Cardiac muscle cell (in vitro differentiated cells and primary cell): Measurements from ENCODE around the gene AMOTL1. TPM values are rescaled to one million over a fixed set of nuclear protein-coding genes. Genes with fewer than 3 reads are reported as not detected.

Source experiments
- DNase-seq, 2 donors: peaks; one replicate each; pipeline versions ENCODE4 v3.0.0 to v3.0.0-alpha.2; 2010 to 2017; ENCODE audit warnings: low read depth in 1 of 2, low spot score in 1 of 2
- H3K27ac ChIP-seq: fragments of 200-600 bp; sonication (generic); 2 replicates; pipeline ENCODE4 v1.5.1; 2016
- H3K27me3 ChIP-seq: fragments of 200-600 bp; sonication (generic); 2 replicates; pipeline ENCODE4 v1.6.0; 2016; ENCODE audit warnings: control low read depth
- H3K36me3 ChIP-seq: fragments of 200-600 bp; sonication (generic); 2 replicates; pipeline ENCODE4 v1.5.1; 2016; ENCODE audit warnings: control low read depth
- H3K4me1 ChIP-seq: fragments of 200-600 bp; sonication (generic); 2 replicates; pipeline ENCODE4 v1.8.1; 2017; ENCODE audit warnings: low read depth, mild to moderate bottlenecking, mixed run types
- H3K4me3 ChIP-seq: fragments of 200-600 bp; sonication (generic); 2 replicates; pipeline ENCODE4 v1.5.1; 2016; ENCODE audit warnings: mild to moderate bottlenecking
- H3K9me3 ChIP-seq: fragments of 200-600 bp; sonication (generic); 2 replicates; pipeline ENCODE4 v1.5.1; 2017; ENCODE audit warnings: low read depth, mild to moderate bottlenecking, control low read depth
- polyA plus RNA-seq: library from polyadenylated mRNA; unstranded; fragments of >200 nt; fragmentation: Nextera tagmentation; extraction: Ambion mirVana; gene quantifications from 2 replicates; pipeline ENCODE4 v1.2.1, GENCODE V29; 2016
- total RNA-seq: library from RNA; depleted of rRNA; stranded (reverse); fragments of >200 nt; gene quantifications from 2 replicates; pipeline ENCODE4 v1.2.3, GENCODE V29; 2016
- TF ChIP-seq, protein P1 (sequence below): IDR thresholded peaks from 2 replicates; pipeline ENCODE4 v1.5.1; 2012; ENCODE audit warnings: low read depth, mild to moderate bottlenecking, low read length

AMOTL1 gene
- total and polyA plus RNA-seq, 2 experiments from 2014 or later: 1.2 to 5.1 TPM

DNA sequence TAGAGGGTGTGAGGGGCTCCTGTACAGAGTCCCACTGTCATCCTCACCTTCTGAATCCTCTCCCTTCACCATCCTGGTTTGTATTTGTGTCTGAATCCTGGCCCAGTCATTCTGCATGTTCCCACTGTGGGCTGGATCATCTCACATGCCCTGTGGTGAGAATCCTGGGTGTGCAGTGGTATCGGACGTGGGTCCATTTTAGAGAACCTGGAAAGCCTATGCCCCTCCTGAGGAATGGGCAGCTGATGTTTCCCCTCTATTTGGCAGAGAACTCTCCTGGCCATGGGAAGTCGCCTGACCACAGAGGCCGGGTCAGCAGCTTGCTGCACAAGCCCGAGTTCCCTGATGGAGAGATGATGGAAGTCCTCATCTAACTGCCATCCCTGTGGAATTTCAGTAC lies 102.3 kb downstream of the AMOTL1 start:
- TF ChIP-seq, protein P1, sequence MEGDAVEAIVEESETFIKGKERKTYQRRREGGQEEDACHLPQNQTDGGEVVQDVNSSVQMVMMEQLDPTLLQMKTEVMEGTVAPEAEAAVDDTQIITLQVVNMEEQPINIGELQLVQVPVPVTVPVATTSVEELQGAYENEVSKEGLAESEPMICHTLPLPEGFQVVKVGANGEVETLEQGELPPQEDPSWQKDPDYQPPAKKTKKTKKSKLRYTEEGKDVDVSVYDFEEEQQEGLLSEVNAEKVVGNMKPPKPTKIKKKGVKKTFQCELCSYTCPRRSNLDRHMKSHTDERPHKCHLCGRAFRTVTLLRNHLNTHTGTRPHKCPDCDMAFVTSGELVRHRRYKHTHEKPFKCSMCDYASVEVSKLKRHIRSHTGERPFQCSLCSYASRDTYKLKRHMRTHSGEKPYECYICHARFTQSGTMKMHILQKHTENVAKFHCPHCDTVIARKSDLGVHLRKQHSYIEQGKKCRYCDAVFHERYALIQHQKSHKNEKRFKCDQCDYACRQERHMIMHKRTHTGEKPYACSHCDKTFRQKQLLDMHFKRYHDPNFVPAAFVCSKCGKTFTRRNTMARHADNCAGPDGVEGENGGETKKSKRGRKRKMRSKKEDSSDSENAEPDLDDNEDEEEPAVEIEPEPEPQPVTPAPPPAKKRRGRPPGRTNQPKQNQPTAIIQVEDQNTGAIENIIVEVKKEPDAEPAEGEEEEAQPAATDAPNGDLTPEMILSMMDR: no peak

GRCh38 chr11:94871491-94872185 lies 103.5 kb downstream of the AMOTL1 start:
- TF ChIP-seq, protein P1: no peak
- DNase-seq: no peak
- H3K4me3 ChIP-seq: no peak overlapping the region

More for the DNA sequence above, 102.3 kb downstream of the AMOTL1 start:
- peaks cover 39% of the 10 kb centered on the region for H3K27me3 ChIP-seq
- DNase-seq: no peak
- no peaks in the 10 kb centered on the region for H3K4me1 ChIP-seq
- H3K4me3 ChIP-seq: no peak overlapping the region
- no peaks in the 10 kb centered on the region for H3K36me3 ChIP-seq
- no peaks in the 10 kb centered on the region for H3K9me3 ChIP-seq
- H3K27ac ChIP-seq: no peak overlapping the region

GRCh38 chr11:94873916-94874540 lies 105.9 kb downstream of the AMOTL1 start:
- DNase-seq: peak in 1 of 2 donors; percentile 21
- no peak overlapping the region for H3K27ac ChIP-seq
- H3K9me3 ChIP-seq: no peaks in the 10 kb centered on the region
- peaks cover 15% of the 10 kb centered on the region for H3K27me3 ChIP-seq
- no peaks in the 10 kb centered on the region for H3K36me3 ChIP-seq
- H3K4me3 ChIP-seq: no peak overlapping the region
- TF ChIP-seq, protein P1: no peak
- no peaks in the 10 kb centered on the region for H3K4me1 ChIP-seq

More at GRCh38 chr11:94871491-94872185, 103.5 kb downstream of the AMOTL1 start:
- H3K27me3 ChIP-seq: peaks cover 27% of the 10 kb centered on the region
- H3K9me3 ChIP-seq: no peaks in the 10 kb centered on the region
- no peaks in the 10 kb centered on the region for H3K4me1 ChIP-seq
- H3K36me3 ChIP-seq: no peaks in the 10 kb centered on the region
- no peak overlapping the region for H3K27ac ChIP-seq

DNA sequence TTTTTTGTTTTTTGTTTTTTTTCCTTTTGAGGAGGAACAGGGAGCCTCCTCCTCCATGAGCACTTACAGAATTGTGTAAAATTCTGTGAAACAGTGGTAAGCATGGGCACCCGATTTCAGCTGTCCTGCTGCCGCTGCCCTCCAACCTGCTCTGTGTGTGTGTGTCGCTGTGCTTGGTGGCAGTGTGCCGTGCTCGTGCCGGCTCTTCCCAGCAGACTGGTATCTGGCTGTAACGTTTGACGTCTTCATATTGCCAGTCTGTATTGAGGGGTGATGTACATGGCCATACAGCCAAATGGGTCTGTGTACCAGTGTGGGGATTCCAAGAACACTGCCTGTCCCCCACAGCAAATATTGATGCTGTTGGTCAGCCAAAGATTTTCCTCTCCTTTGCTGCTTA lies 108.1 kb downstream of the AMOTL1 start:
- no peak overlapping the region for H3K4me3 ChIP-seq
- peaks cover 4% of the 10 kb centered on the region for H3K27me3 ChIP-seq
- no peaks in the 10 kb centered on the region for H3K9me3 ChIP-seq
- H3K36me3 ChIP-seq: no peaks in the 10 kb centered on the region
- H3K4me1 ChIP-seq: no peaks in the 10 kb centered on the region
- no peak for DNase-seq
- H3K27ac ChIP-seq: no peak overlapping the region
- TF ChIP-seq, protein P1: no peak

GRCh38 chr11:94876645-94877442 lies 108.7 kb downstream of the AMOTL1 start:
- TF ChIP-seq, protein P1: peak; percentile 46
- Histone ChIP-seq H3K4me1 (no peaks in the 10 kb centered on the region), H3K36me3 (no peaks in the 10 kb centered on the region), H3K4me3 (no peak overlapping the region), H3K9me3 (no peaks in the 10 kb centered on the region), H3K27ac (no peak overlapping the region), H3K27me3 (no peaks in the 10 kb centered on the region)
- DNase-seq: peak; percentile 42 to 97
